GM06990 (cell line): ENCODE results near the gene ZNF768.

Experiments used
- DNase-seq: peaks from one replicate; pipeline ENCODE4 v3.0.0-alpha.2; 2011; ENCODE audit not compliant: insufficient read length; ENCODE audit errors: extremely low read depth
- H3K27me3 ChIP-seq: replicated peaks from 2 replicates; pipeline ENCODE4 v1.6.0; 2011; ENCODE audit warnings: low read length; ENCODE audit not compliant: control insufficient read depth, insufficient read depth
- H3K36me3 ChIP-seq: 2 replicates; pipeline ENCODE4 v1.5.1; 2011; ENCODE audit warnings: low read length; ENCODE audit not compliant: control insufficient read depth, insufficient read depth
- H3K4me3 ChIP-seq: replicated peaks from 2 replicates; pipeline ENCODE4 v1.5.1; 2011; ENCODE audit warnings: low read depth, mild to moderate bottlenecking, control low read depth, low read length
- CTCF ChIP-seq: IDR thresholded peaks from 2 replicates; pipeline ENCODE4 v1.5.1; 2011; ENCODE audit warnings: low read length, control low read depth, mild to moderate bottlenecking, inconsistent platforms; ENCODE audit not compliant: insufficient read depth, poor library complexity, severe bottlenecking

Gene ZNF768

GRCh38 chr16:30491744-30492308 lies 34.5 kb downstream of the ZNF768 start:
- Histone ChIP-seq H3K27me3 (no peaks in the 10 kb centered on the region), H3K36me3 (peaks cover 25% of the 10 kb centered on the region), H3K4me3 (no peak overlapping the region)
- DNase-seq, result no peak
- TF ChIP-seq CTCF, result no peak

GRCh38 chr16:30491229-30491628 lies 35.1 kb downstream of the ZNF768 start:
- no peak for DNase-seq
- H3K4me3 ChIP-seq, result no peak overlapping the region
- H3K36me3 ChIP-seq, result peaks cover 23% of the 10 kb centered on the region
- no peaks in the 10 kb centered on the region for H3K27me3 ChIP-seq
- TF ChIP-seq CTCF, result no peak

- TF ChIP-seq CTCF, result no peak
- H3K36me3 ChIP-seq, result peaks cover 18% of the 10 kb centered on the region
- H3K27me3 ChIP-seq, result no peaks in the 10 kb centered on the region
- DNase-seq, result no peak
- H3K4me3 ChIP-seq, result no peak overlapping the region
Measured at GRCh38 chr16:30490210-30490609, 36.2 kb downstream of the ZNF768 start.

DNA sequence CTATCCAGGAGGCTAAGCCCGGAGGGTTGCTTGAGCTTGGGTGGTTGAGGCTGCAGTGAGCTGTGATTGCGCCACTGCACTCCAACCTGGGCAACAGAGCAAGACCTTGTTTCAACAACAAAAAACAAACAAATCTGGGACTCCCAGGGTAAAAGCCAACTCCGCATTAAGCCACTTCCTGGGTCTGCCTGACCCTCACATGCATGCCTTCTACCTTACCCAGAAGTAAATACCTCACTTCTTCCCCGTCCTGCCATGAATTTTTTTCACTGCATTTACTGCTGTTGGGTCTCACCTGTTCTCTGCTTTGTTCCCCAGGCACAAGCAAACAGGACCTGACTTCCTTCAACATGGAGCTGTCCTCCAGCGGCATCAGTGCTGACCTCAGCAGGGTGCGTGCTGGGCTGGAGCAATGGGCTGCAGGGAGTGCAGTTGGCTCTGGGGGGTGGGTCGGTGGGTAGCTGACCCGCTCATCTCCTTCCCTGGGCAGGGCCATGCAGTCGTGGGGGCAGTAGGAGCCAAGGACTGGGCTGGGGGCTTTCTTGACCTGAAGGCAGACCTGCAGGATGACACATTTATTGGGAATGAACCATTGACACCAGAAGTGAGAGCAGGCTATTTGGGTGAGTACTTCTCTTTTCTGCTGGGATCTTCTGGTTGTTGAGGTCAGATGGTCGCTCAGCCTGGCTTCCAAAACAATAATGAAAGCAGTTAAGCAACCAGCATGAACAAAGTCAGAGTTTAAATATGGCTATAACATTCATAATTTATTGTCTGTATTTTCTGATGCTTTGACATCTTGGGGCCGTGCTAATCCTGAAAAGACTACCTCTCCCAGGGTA lies 37.4 kb downstream of the ZNF768 start:
- no peak for TF ChIP-seq CTCF
- H3K4me3 ChIP-seq, result no peak overlapping the region
- DNase-seq, result no peak
- H3K36me3 ChIP-seq, result peaks cover 12% of the 10 kb centered on the region
- no peaks in the 10 kb centered on the region for H3K27me3 ChIP-seq

- TF ChIP-seq CTCF, result no peak
Measured at GRCh38 chr16:30485818-30486436, 40.4 kb downstream of the ZNF768 start.

More at GRCh38 chr16:30485818-30486436, 40.4 kb downstream of the ZNF768 start:
- H3K27me3 ChIP-seq, result no peaks in the 10 kb centered on the region
- peaks cover 20% of the 10 kb centered on the region for H3K36me3 ChIP-seq
- DNase-seq, result no peak
- no peak overlapping the region for H3K4me3 ChIP-seq
